T-helper 9 cell (primary cell): ENCODE measurements around the gene CKM.

Source experiments
- DNase-seq: peaks from one replicate; pipeline ENCODE4 v3.0.0-alpha.2; 2020
- total RNA-seq, 2 donors: gene quantifications; one replicate each; lab custom pipeline; 2026; lab: John Stamatoyannopoulos, UW

Gene CKM
- total RNA-seq, result 0 reads per million in 2 donors

DNA sequence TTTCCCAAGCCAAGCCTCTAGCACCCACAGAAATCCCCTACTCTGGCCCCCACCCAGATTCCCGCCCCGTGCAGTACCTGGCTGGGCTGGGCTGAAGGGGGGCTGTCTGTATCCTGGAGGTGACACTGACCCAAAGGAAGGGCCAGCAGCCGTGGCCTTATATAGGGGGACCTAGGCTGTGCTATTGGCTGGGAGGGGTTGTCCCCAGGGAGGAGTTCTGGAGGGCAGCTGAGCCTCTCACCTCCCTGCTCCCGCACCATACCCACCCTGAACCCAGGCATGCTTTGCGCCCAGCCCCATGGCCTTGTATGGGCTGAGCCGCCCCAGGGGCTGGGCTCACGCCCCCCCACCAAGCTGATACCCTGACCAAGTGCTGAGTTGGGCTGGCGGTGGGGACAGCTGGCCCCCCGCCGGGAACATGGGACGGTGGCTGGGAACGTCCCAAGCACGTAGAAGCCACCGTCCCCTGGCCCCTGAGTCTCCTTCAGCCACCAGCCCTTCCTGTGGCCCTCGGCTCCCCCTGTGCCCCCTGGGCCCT, at the start of gene CKM:
Gene CKM (minus strand): TSS at position 132 of the 538 bp plus-strand sequence. CDS start 3,162 bp downstream, outside the sequence.
- DNase-seq, result no peak

DNA sequence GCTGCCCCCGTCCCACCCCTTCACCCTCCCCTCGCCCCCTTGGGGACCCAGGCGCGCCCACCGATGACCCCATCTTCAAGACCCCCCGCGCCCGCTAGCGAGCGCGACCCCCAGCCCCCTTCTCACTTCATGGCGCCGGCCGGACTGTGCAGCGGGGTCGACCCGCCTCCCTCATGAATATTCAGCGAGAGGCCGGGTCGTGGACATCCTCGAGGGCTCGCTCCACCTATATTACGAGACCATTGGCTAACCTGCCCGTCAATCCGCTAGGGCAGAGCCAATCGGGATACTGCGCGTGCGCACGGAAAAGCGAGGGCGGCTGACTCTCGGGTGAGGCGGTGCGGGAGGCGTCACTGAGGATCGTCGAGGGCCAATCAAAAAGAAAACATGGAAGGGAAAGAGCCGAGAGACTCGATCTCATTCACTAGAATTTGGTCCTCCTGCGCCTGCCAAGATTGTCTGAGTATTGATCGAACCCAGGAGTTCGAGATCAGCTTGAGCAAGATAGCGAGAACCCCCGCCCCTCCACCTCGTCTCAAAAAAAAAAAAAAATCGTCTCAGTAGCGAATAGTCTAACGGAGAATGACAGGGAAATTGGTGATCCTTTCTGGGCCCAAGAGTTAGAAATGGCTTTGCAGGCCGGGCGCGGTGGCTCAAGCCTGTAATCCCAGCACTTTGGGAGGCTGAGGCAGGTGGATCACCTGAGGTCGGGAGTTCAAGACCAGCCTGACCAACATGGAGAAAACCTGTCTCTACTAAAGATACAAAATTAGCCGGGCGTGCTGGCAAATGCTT, 47.9 kb upstream of the CKM start, which contains the start of gene ERCC2:
Gene ERCC2 (minus strand): TSS at position 164 of the 795 bp plus-strand sequence. CDS start 33 bp downstream, at position 131.
- peak; percentile 99 for DNase-seq

DNA sequence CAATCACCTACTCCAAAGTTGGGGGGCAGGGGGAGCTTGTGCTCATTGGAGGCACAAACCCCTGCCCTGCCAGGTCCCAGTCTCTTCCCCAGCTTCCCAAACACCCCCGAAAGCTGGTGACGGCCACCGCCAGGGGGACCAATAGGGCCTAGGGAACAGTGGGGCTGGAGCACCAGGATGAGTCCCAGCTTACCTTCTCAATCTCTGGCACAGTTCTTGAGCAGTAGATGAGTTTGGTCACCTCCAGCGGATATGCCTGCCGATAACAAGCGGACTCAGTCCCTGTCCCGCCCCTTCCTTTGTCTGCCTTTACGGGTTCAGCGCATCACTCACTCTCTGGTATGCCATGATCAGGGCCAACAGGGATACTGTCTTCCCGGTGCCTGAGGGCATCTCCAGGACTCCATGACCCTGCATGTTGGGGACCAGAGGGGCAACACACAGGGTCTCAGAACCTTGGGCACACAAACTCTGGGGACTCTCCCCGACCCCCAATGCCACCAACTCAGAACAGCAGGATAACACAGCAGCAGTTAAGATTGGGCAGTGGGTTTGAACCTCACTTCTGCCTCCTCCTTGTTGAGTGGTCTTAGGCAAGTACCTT, 46.2 kb upstream of the CKM start:
- no peak for DNase-seq

DNA sequence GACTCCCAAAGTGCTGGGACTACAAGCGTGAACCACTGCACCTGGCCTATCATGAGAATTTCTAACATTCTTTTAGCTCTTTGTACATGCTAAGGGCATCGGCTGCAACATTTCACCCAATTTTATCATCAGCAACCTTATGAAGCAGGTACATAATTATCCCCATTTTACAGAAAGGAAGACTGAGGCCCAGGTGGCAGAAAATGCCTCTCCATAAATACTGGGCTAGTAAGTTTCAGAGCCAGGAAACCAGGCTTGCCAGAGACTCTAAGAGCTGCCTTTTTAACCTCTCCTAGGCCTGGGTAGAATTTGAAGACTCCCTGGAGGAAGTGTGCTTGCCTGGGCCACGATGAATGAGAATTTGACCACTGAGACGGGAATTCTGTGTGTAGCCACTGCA, 45.5 kb upstream of the CKM start:
- DNase-seq, result no peak

DNA sequence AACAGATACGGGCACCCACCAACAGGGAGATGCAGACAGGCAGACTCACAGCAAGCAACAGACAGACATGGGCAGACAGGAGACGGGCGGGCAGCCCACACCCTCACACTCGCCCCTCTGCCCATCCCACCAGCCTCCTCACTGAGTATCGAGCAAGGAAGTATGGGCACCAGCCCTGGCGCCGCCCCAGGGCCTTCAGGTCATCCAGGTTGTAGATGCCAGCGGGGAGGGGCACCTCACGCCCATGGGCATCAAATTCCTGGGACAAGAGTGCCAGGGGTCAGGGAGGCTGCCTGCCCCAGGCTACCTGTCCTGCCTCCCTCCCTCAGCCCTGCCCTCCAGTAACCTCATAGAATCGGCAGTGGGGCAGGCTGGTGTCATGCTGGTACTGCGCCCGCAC, 42.0 kb upstream of the CKM start:
- DNase-seq, result no peak

- DNase-seq, result no peak
Observed at GRCh38 chr19:45363861-45364459, 41.3 kb upstream of the CKM start.

DNA sequence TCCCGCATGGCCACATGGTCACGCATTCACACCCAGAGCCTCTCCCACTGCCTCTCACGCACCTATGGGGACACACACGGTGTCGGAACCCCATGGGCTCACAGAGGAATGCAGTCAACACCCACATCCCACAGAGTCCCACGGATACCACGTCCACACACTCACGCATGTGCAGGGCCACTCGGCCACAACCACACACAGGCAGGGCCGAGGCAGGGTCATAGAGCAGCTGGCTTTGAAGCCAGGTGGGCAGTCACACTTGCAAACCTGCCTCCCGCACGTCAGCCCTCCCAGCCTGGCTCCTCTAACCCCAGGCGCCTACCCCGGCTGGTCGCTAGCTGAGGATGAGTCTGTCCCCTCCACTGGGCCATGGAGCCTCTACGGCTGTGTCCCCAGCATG, 39.6 kb upstream of the CKM start:
- DNase-seq, result no peak

DNA sequence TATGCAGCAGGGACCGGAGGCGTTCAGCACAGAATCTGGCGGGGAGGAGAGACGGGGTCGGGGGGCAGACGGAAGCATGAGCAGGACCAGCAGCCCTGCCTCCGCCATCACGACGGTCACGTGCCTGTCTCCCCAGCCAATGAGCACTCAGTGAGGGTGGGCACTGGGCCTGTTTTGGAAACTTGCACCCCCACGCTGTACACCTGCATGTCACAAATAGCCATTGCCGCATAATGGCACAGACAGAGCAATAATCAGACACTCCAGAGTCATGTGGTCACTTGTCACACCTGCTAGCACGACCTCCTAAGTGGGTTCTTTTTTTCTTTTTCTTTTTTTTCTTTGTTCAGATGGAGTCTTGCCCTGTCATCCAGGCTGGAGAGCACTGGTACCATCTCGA, 38.9 kb upstream of the CKM start:
- no peak for DNase-seq

- no peak for DNase-seq
Observed at GRCh38 chr19:45358213-45358792, 35.6 kb upstream of the CKM start.

DNA sequence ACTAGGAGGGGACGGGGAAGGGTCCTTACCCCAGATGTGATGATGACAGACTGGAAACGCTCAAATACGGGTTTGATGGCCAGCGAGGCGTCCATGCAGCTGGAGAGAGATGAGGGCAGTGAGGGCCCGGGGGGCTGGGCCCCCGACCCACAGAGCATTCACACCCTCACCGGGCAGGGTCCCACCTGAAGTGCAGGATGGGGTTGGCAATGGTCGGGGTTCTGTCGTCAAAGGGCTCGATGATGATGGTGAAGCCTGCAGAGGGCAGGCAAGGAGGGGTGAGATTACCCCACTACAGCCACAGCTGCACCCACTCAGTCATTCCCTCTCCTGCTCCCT, 34.7 kb upstream of the CKM start:
- no peak for DNase-seq

GRCh38 chr19:45356760-45357444, 34.2 kb upstream of the CKM start:
- DNase-seq, result no peak

- DNase-seq, result no peak
Observed at GRCh38 chr19:45355910-45356309, 33.2 kb upstream of the CKM start.

- DNase-seq, result no peak
Observed at GRCh38 chr19:45355402-45355801, 32.7 kb upstream of the CKM start.

- no peak for DNase-seq
Observed at GRCh38 chr19:45354241-45354842, 31.7 kb upstream of the CKM start.

GRCh38 chr19:45352914-45353796, 30.5 kb upstream of the CKM start:
- DNase-seq, result no peak

DNA sequence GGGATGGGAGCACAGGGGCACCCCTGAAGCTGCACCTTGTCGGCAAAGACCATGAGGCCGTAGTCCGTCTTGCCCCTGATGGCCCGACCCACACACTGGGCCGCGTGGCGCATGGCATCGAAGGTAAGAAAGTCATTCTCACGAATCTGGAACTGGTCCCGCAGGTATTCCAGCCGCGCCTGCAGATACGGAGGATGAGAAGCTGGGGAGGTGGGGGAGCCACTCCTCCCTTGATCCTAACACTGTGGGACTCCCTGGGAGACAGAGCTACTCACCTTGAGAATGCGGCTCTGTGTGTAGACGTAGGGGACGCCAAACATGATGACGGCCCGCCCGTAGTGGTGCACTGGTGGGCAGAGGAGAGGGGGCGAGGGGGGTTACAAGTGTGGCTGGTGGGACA, 29.8 kb upstream of the CKM start:
- no peak for DNase-seq

GRCh38 chr19:45352062-45352461, 29.4 kb upstream of the CKM start:
- no peak for DNase-seq

GRCh38 chr19:45351401-45351952, 28.8 kb upstream of the CKM start:
- DNase-seq, result no peak

GRCh38 chr19:45350477-45351058, 27.9 kb upstream of the CKM start:
- DNase-seq, result no peak

DNA sequence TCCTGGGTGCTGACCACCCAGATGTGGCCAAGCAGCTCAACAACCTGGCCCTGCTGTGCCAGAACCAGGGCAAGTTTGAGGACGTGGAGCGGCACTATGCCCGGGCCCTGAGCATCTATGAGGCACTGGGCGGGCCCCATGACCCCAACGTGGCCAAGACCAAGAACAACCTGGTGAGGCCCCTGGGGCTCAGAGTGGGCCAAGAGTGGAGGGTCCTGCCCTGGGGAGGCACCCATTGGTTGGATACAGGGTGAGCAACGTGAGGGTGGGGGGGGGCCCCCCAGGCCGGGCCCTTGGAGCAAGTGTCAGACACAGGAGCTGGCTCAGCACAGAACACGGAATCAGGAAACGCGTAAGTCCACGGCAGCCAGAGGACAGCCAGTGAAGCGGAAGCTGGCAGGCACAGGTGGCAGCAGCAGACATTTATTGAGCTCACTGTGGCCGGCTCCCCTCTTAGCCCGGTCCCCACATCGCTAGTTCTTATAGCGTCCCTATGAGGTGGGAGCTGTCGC, 26.8 kb upstream of the CKM start:
- no peak for DNase-seq

DNA sequence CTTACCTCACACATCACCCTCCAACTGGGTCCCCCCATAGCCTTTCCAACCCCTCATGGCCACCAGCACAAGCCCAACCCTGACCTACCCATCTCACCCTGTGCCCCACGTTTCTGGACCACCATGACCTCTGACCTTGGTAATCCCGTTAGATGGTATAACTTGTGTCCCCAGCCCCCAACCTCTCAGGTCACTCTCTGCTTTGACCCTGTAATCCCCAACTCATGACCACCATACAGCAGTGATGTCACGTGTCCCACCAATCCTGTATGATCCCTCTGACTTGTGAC, 26.4 kb upstream of the CKM start:
- no peak for DNase-seq
